Upper lobe of left lung (tissue), 4 donors: ENCODE measurements around the gene THBS1.

ENCODE experiments used
- CTCF ChIP-seq, 6 experiments: fragments of 450-650 bp in 4 of 6; fragments of 200-600 bp in 2 of 6; sonication (generic) in 2 of 6; IDR thresholded peaks; one replicate each; pipeline ENCODE4 v1.5.1; 2016 to 2019; ENCODE audit warnings: antibody characterized with exemption in 6 of 6
- POLR2A ChIP-seq, 4 donors: fragments of 450-650 bp; IDR thresholded peaks; one replicate each; pipeline ENCODE4 v1.5.1; 2016 to 2017; ENCODE audit warnings: antibody characterized with exemption in 4 of 4, mild to moderate bottlenecking in 2 of 4
- POLR2AphosphoS5 ChIP-seq, 2 donors: sonication (generic); formaldehyde crosslinking; IDR thresholded peaks; one replicate each; pipeline ENCODE4 v1.5.1; 2017; ENCODE audit warnings: antibody characterized with exemption in 2 of 2

GRCh38 chr15:39594446-39595337, 13.8 kb downstream of the THBS1 start:
- TF ChIP-seq POLR2A (IDR thresholded peaks at IDR 0.05): no peak
- TF ChIP-seq POLR2AphosphoS5 (IDR thresholded peaks at IDR 0.05): peak in 1 of 2 donors; percentile 6
- no peak for TF ChIP-seq CTCF (IDR thresholded peaks at IDR 0.05)
